CD4-positive, alpha-beta memory T cell (primary cell): Measurements from ENCODE around the gene ATP5PO. TPM values are rescaled to one million over a fixed set of nuclear protein-coding genes. Genes with fewer than 3 reads are reported as not detected.
A peak's percentile ranks its signal among the peaks of the same experiment; 100 is the strongest.

Source experiments
- CTCF ChIA-PET: fragments of 350-600 bp; sonication (Branson Sonifier 250); formaldehyde crosslinking; loops from one replicate; lab custom pipeline; 2021; ENCODE audit warnings: inconsistent platforms; ENCODE audit not compliant: partially characterized antibody; lab: Charles Lee
- POLR2A ChIA-PET: fragments of 350-600 bp; sonication (Branson Sonifier 250); formaldehyde crosslinking; loops from one replicate; lab custom pipeline; 2021; ENCODE audit not compliant: partially characterized antibody; lab: Charles Lee
- DNase-seq, 5 donors: peaks; one replicate each; pipeline versions ENCODE4 v3.0.0 to v3.0.0-alpha.2; 2020 to 2022; ENCODE audit warnings: mixed read lengths in 1 of 5
- H3K27ac ChIP-seq: one replicate; pipeline ENCODE4 v1.7.0; 2013; ENCODE audit warnings: low read depth, low read length
- H3K27me3 ChIP-seq: 2 replicates; pipeline ENCODE4 v1.7.0; 2013; ENCODE audit warnings: mild to moderate bottlenecking, low read length, moderate library complexity; ENCODE audit not compliant: insufficient read depth
- H3K36me3 ChIP-seq: 2 replicates; pipeline ENCODE4 v1.7.0; 2013; ENCODE audit warnings: mild to moderate bottlenecking, low read length, moderate library complexity; ENCODE audit not compliant: insufficient read depth
- H3K4me1 ChIP-seq: 2 replicates; pipeline ENCODE4 v1.7.0; 2013; ENCODE audit warnings: mild to moderate bottlenecking, low read length, moderate library complexity; ENCODE audit not compliant: insufficient read depth
- H3K4me3 ChIP-seq, 2 donors: one replicate each; pipeline ENCODE4 v1.7.0; 2013; ENCODE audit warnings: low read length in 2 of 2, mild to moderate bottlenecking in 1 of 2
- H3K9me3 ChIP-seq, 2 donors: one replicate each; pipeline ENCODE4 v1.7.0; 2013; ENCODE audit warnings: low read length in 2 of 2, control low read depth in 1 of 2; ENCODE audit not compliant: control insufficient read depth in 1 of 2
- H3K27ac Mint-ChIP-seq, 7 donors: one replicate each; pipeline ENCODE4 v1.8.0; 2020 to 2021; ENCODE audit warnings: mixed read lengths in 7 of 7, mild to moderate bottlenecking in 6 of 7, inconsistent platforms in 3 of 7, moderate library complexity in 3 of 7
- H3K27me3 Mint-ChIP-seq, 2 donors: one replicate each; pipeline ENCODE4 v1.8.0; 2020 to 2021; ENCODE audit warnings: mixed read lengths in 2 of 2
- H3K36me3 Mint-ChIP-seq, 2 donors: one replicate each; pipeline ENCODE4 v1.8.0; 2020 to 2021; ENCODE audit warnings: mixed read lengths in 2 of 2, inconsistent platforms in 1 of 2, mild to moderate bottlenecking in 1 of 2
- H3K4me1 Mint-ChIP-seq, 4 donors: one replicate each; pipeline ENCODE4 v1.8.0; 2020 to 2021; ENCODE audit warnings: mixed read lengths in 4 of 4, mild to moderate bottlenecking in 1 of 4
- H3K4me3 Mint-ChIP-seq, 8 donors: one replicate each; pipeline ENCODE4 v1.8.0; 2020 to 2021; ENCODE audit warnings: mixed read lengths in 8 of 8, mild to moderate bottlenecking in 7 of 8, moderate library complexity in 6 of 8, inconsistent platforms in 3 of 8
- H3K9me3 Mint-ChIP-seq, 8 donors: one replicate each; pipeline ENCODE4 v1.8.0; 2020 to 2021; ENCODE audit warnings: mixed read lengths in 8 of 8, mild to moderate bottlenecking in 5 of 8, inconsistent platforms in 3 of 8, moderate library complexity in 1 of 8
- intact Hi-C: fragments of 100-400 bp; cut with micrococcal nuclease; formaldehyde crosslinking; loops from one replicate; pipeline ENCODE4 v1.15.1; 2023
- polyA plus RNA-seq, 2 donors: library from polyadenylated mRNA; unstranded; fragments of 300-500 nt; fragmentation: Illumina TruSeq; gene quantifications; one replicate each; pipeline ENCODE4 v1.2.3, GENCODE V29; 2021
- total RNA-seq, 2 experiments: library from RNA; stranded (reverse); gene quantifications; one replicate each; pipeline ENCODE4 v1.2.3, GENCODE V29; 2021

ATP5PO gene
- total and polyA plus RNA-seq, 4 experiments from 2014 or later: 126 to 472 (median 231) TPM

DNA sequence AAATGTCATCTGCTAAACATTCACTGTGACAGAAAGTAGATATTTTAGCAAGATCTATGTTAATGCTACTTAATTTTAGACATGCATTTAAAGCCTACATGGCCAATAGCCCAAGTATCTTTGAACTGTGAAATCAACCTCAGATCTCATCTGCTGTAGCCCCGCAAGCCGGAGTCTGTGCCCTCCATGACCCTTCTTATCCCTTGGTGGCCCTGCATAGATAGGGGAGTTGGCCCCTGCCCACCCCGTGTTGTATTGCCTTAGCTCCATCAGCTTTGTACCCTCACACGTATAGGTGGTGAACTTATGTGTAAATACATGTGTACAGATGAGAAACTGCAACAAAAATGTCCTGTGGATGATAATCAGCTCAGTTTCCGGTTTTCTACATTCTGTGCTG lies 18.5 kb downstream of the ATP5PO start:
- ChIA-PET CTCF (no interaction called here), POLR2A (no interaction called here)
- H3K27me3 Mint-ChIP-seq: peaks cover 3 to 7% of the 10 kb centered on the region in 2 donors
- no peaks in the 10 kb centered on the region for H3K9me3 ChIP-seq
- DNase-seq: no peak
- peaks cover 8% of the 10 kb centered on the region for H3K4me1 ChIP-seq
- peaks cover 8 to 12% (median 11%) of the 10 kb centered on the region in 4 donors for H3K4me1 Mint-ChIP-seq
- no peaks in the 10 kb centered on the region for H3K27me3 ChIP-seq
- intact Hi-C loops: no loop called here
- no peak overlapping the region for H3K27ac ChIP-seq
- peaks cover 5% of the 10 kb centered on the region for H3K36me3 ChIP-seq
- no peaks in the 10 kb centered on the region for H3K9me3 Mint-ChIP-seq
- H3K27ac Mint-ChIP-seq: no peak overlapping the region
- no peak overlapping the region for H3K4me3 Mint-ChIP-seq
- H3K4me3 ChIP-seq: no peak overlapping the region
- peaks cover 12 to 13% of the 10 kb centered on the region in 2 donors for H3K36me3 Mint-ChIP-seq

DNA sequence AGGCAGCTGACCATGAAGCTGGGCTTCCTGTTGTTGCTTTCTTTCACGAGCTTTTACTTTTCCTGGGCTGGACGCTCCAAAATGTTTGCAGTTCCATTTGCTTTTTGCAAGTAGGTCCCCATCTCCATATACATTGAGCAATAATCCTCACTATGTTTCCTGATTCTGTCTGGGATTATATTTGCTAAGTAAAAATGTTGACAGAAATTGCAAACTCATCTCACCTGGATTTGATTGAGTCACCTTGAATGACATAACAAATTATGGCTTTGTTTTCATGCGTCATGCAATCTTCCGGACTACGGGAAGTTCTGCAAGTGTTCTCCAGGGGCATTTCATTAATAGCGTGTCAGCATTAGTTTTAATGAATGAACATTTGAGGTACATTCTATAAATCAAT lies 18.9 kb downstream of the ATP5PO start:
- intact Hi-C loops: no loop called here
- DNase-seq: no peak
- peaks cover 8 to 12% (median 11%) of the 10 kb centered on the region in 4 donors for H3K4me1 Mint-ChIP-seq
- POLR2A ChIA-PET: no interaction called here
- Histone ChIP-seq H3K36me3 (peaks cover under 1% of the 10 kb centered on the region), H3K4me3 (no peak overlapping the region), H3K27me3 (no peaks in the 10 kb centered on the region), H3K9me3 (no peaks in the 10 kb centered on the region), H3K4me1 (peaks cover 8% of the 10 kb centered on the region), H3K27ac (no peak overlapping the region)
- H3K27me3 Mint-ChIP-seq: peaks cover 3 to 7% of the 10 kb centered on the region in 2 donors
- CTCF ChIA-PET: interaction anchor here (0.7 kb wide), 1 partner anchor 27 kb away, joined by 3 read pairs; no protein-coding TSS in a partner anchor
- no peak overlapping the region for H3K27ac Mint-ChIP-seq
- H3K36me3 Mint-ChIP-seq: peaks cover 8 to 9% of the 10 kb centered on the region in 2 donors
- no peaks in the 10 kb centered on the region for H3K9me3 Mint-ChIP-seq
- no peak overlapping the region for H3K4me3 Mint-ChIP-seq

DNA sequence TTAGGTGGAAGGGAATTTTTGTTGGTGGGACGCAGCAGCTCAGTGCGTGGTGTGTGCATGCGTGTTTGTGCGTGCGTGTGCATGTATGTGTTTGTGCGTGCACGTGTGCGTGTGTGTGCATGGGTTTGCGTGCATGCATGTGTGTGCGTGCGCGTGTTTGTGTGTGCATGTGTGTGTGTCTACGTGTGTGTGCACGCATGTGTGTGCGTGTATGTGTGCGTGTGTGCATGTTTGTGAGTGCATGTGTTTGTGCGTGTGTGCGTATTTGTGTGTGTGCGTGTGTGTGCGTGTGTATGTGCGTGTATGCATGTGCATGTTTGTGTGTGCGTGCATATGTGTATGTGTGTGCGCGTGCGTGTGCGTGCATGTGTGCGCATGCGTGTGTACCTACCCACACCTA lies 20.2 kb downstream of the ATP5PO start:
- Histone ChIP-seq H3K36me3 (no peaks in the 10 kb centered on the region), H3K4me1 (peaks cover 8% of the 10 kb centered on the region), H3K4me3 (no peak overlapping the region), H3K9me3 (no peaks in the 10 kb centered on the region), H3K27me3 (no peaks in the 10 kb centered on the region), H3K27ac (no peak overlapping the region)
- intact Hi-C loops: loop anchor here (2.0 kb wide), 1 partner anchor 255 kb away; the partner anchor contains the start of gene CRYZL1
- Mint-ChIP-seq H3K36me3 (peaks cover 3 to 4% of the 10 kb centered on the region in 2 donors), H3K4me3 (peak overlapping the region in 6 of 8 donors; percentile 27 to 80 (median 44)), H3K9me3 (no peaks in the 10 kb centered on the region), H3K27me3 (peaks cover 3 to 7% of the 10 kb centered on the region in 2 donors), H3K27ac (no peak overlapping the region), H3K4me1 (peaks cover 8 to 12% (median 11%) of the 10 kb centered on the region in 4 donors)
- no peak for DNase-seq
- ChIA-PET CTCF (no interaction called here), POLR2A (no interaction called here)

DNA sequence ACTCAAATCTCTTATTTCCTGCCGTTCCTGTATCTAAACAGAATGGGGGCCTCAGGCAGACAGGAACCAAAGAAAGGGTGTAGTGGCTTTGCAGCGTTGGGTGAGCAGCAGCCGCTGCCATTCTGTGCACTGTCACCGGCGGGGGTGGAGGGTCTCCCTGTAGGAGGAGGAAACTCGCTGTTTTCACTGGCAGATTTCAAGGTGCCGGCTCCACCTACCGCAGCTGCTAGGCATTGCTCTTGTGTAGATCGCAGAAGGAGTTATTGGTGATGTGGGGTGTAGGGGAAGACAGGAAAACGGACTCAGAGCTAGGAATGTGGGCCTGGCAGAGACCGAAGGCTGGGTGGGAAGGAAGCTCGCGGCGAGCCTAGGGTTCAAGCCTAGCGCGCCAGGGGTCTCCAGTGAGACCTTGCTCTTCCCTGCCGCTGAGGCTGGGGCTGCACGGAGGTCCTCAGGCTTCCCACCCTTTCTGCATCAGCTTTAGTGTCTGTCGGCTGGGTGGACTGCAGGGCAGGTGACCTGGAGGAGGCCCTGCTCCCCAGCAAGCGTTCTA lies 20.8 kb downstream of the ATP5PO start:
- Histone ChIP-seq H3K9me3 (no peaks in the 10 kb centered on the region), H3K4me1 (peaks cover 8% of the 10 kb centered on the region), H3K27me3 (no peaks in the 10 kb centered on the region), H3K27ac (no peak overlapping the region), H3K36me3 (no peaks in the 10 kb centered on the region), H3K4me3 (no peak overlapping the region)
- H3K4me3 Mint-ChIP-seq: peak overlapping the region; percentile 27 to 80 (median 53)
- peak; percentile 29 to 46 (median 32) for DNase-seq
- H3K27me3 Mint-ChIP-seq: peaks cover 3 to 7% of the 10 kb centered on the region in 2 donors
- peak overlapping the region in 4 of 7 donors; percentile 19 to 80 (median 60) for H3K27ac Mint-ChIP-seq
- peaks cover 8 to 12% (median 11%) of the 10 kb centered on the region in 4 donors for H3K4me1 Mint-ChIP-seq
- POLR2A ChIA-PET: no interaction called here
- H3K9me3 Mint-ChIP-seq: no peaks in the 10 kb centered on the region
- CTCF ChIA-PET: no interaction called here
- H3K36me3 Mint-ChIP-seq: peaks cover under 1 to 3% of the 10 kb centered on the region in 2 donors
- intact Hi-C loops: loop anchor here (2.0 kb wide), 1 partner anchor 254 kb away; the partner anchor contains the start of gene CRYZL1

DNA sequence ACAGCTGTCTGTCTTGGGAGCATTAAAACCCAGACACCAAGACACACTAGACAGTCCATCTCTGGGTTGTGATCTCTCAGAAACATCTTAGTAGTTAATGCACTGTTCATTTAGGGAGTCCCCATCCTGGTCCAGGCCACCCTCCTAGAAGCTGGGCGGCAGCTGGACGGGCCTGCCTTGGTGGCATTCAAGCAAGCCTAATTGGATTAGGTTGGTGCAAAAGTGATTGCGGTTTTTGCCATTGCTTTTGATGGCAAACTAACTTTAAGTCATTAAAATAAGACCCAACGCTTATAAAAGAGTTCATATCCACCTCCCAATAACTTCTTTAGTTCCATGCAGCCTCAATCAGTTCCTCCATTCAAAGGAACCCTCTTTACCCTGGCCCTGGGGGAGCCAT lies 21.7 kb downstream of the ATP5PO start:
- no peaks in the 10 kb centered on the region for H3K27me3 ChIP-seq
- ChIA-PET POLR2A (interaction anchor here (0.8 kb wide), 1 partner anchor 9 kb away, joined by 3 read pairs; no protein-coding TSS in a partner anchor), CTCF (no interaction called here)
- H3K9me3 ChIP-seq: no peaks in the 10 kb centered on the region
- intact Hi-C loops: loop anchor here (2.0 kb wide), 1 partner anchor 253 kb away; the partner anchor contains the start of gene CRYZL1
- peaks cover 8 to 12% (median 11%) of the 10 kb centered on the region in 4 donors for H3K4me1 Mint-ChIP-seq
- no peak overlapping the region for H3K27ac Mint-ChIP-seq
- H3K36me3 Mint-ChIP-seq: no peaks in the 10 kb centered on the region
- no peaks in the 10 kb centered on the region for H3K36me3 ChIP-seq
- H3K4me3 Mint-ChIP-seq: peak overlapping the region in 1 of 8 donors; percentile 6
- H3K4me3 ChIP-seq: no peak overlapping the region
- no peak overlapping the region for H3K27ac ChIP-seq
- no peak for DNase-seq
- no peaks in the 10 kb centered on the region for H3K9me3 Mint-ChIP-seq
- peaks cover 3 to 7% of the 10 kb centered on the region in 2 donors for H3K27me3 Mint-ChIP-seq
- H3K4me1 ChIP-seq: peaks cover 8% of the 10 kb centered on the region

DNA sequence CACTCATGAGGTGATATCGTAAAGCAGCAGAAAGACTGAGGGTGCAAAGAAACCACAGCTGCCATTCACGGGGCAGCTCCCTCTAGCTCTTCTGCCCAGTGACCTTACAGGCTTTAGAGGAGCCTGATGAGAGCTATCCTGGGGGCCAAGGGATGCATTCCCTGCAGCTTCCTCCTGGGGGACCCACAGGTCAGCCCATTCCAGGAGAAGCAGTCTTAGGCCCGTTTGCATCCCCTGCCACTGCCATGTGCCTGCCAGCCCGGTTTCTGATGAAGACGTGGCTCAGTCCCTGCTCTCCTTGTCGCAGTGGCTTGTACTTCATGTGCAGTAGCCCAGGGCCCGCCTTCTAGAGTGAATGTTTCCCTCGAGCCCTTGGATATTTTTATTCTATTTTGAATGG lies 22.8 kb downstream of the ATP5PO start:
- intact Hi-C loops: no loop called here
- Mint-ChIP-seq H3K9me3 (no peaks in the 10 kb centered on the region), H3K4me1 (peaks cover 8 to 12% (median 11%) of the 10 kb centered on the region in 4 donors), H3K27ac (no peak overlapping the region), H3K4me3 (no peak overlapping the region), H3K36me3 (no peaks in the 10 kb centered on the region), H3K27me3 (peaks cover 3 to 8% of the 10 kb centered on the region in 2 donors)
- no peak overlapping the region for H3K4me3 ChIP-seq
- H3K9me3 ChIP-seq: no peaks in the 10 kb centered on the region
- ChIA-PET POLR2A (no interaction called here), CTCF (interaction anchor here (1.4 kb wide), 1 partner anchor 455 kb away, joined by 3 read pairs; no protein-coding TSS in a partner anchor)
- no peaks in the 10 kb centered on the region for H3K27me3 ChIP-seq
- no peaks in the 10 kb centered on the region for H3K36me3 ChIP-seq
- H3K4me1 ChIP-seq: peaks cover 8% of the 10 kb centered on the region
- H3K27ac ChIP-seq: no peak overlapping the region
- DNase-seq: no peak

DNA sequence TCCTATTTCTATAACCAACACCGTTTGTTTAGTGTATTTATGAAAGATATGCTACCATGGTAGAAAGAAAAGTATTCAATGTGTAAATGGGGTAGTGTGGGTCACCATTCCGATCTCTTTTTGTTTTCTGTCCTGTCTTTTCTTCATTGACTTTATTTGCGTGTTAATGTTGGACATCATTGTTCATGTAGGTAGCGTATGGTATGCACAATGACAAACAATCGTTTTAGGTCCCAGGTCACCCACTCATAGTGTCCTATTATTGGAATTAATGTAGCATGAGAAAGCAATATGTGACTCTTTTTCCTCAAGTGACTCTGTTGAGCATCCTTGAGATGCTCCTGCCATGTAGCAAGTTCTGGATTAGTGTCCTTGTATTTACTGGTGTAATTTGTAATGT lies 25.4 kb downstream of the ATP5PO start:
- ChIA-PET CTCF (no interaction called here), POLR2A (no interaction called here)
- H3K4me3 Mint-ChIP-seq: no peak overlapping the region
- no peaks in the 10 kb centered on the region for H3K9me3 Mint-ChIP-seq
- H3K4me1 Mint-ChIP-seq: peaks cover 6 to 8% (median 7%) of the 10 kb centered on the region in 4 donors
- H3K27me3 Mint-ChIP-seq: peaks cover 1 to 2% of the 10 kb centered on the region in 2 donors
- H3K27ac ChIP-seq: no peak overlapping the region
- no peaks in the 10 kb centered on the region for H3K36me3 Mint-ChIP-seq
- peaks cover 7% of the 10 kb centered on the region for H3K4me1 ChIP-seq
- H3K27me3 ChIP-seq: no peaks in the 10 kb centered on the region
- intact Hi-C loops: no loop called here
- H3K36me3 ChIP-seq: no peaks in the 10 kb centered on the region
- H3K9me3 ChIP-seq: no peaks in the 10 kb centered on the region
- DNase-seq: no peak
- H3K4me3 ChIP-seq: no peak overlapping the region
- H3K27ac Mint-ChIP-seq: no peak overlapping the region
